IMR-90 (cell line): ENCODE data around the gene ANKUB1.

ENCODE experiments used
- BHLHE40 ChIP-seq: fragments of 150-350 bp; IDR thresholded peaks from 2 replicates; pipeline ENCODE4 v1.6.1; 2016; ENCODE audit warnings: mild to moderate bottlenecking, low read depth, low read length
- CEBPB ChIP-seq: IDR thresholded peaks from 2 replicates; pipeline ENCODE4 v1.6.1; 2012; ENCODE audit warnings: low read depth, low read length, improper control_type of control experiment
- CHD1 ChIP-seq: IDR thresholded peaks from 2 replicates; pipeline ENCODE4 v1.6.1; 2012; ENCODE audit warnings: low read depth, low read length, improper control_type of control experiment
- CTCF ChIP-seq: conservative IDR thresholded peaks from 2 replicates; pipeline ENCODE4 v1.5.1; 2012; ENCODE audit warnings: mild to moderate bottlenecking, low read depth, low read length, improper control_type of control experiment
- ELK1 ChIP-seq: fragments of 150-350 bp; IDR thresholded peaks from 2 replicates; pipeline ENCODE4 v1.6.1; 2016; ENCODE audit warnings: low read depth, mild to moderate bottlenecking, low read length, moderate library complexity, borderline replicate concordance
- FOS ChIP-seq: fragments of 150-350 bp; IDR thresholded peaks from 2 replicates; pipeline ENCODE4 v1.6.1; 2016; ENCODE audit warnings: low read depth, low read length
- MAZ ChIP-seq: IDR thresholded peaks from 2 replicates; pipeline ENCODE4 v1.6.1; 2012; ENCODE audit warnings: low read depth, mild to moderate bottlenecking, low read length, improper control_type of control experiment, moderate library complexity, borderline replicate concordance
- MXI1 ChIP-seq: IDR thresholded peaks from 2 replicates; pipeline ENCODE4 v1.6.1; 2012; ENCODE audit warnings: low read depth, mild to moderate bottlenecking, low read length, moderate library complexity, borderline replicate concordance
- NFE2L2 ChIP-seq: fragments of 150-350 bp; IDR thresholded peaks from 2 replicates; pipeline ENCODE4 v1.6.1; 2016; ENCODE audit warnings: low read depth, mild to moderate bottlenecking, low read length
- POLR2A ChIP-seq: IDR thresholded peaks from 2 replicates; pipeline ENCODE4 v1.6.1; 2012; ENCODE audit warnings: mild to moderate bottlenecking, low read depth, low read length
- RAD21 ChIP-seq: IDR thresholded peaks from 2 replicates; pipeline ENCODE4 v1.6.1; 2012; ENCODE audit warnings: low read length, improper control_type of control experiment
- RFX5 ChIP-seq: IDR thresholded peaks from 2 replicates; pipeline ENCODE4 v1.8.0; 2012; ENCODE audit warnings: low read depth, mild to moderate bottlenecking, low read length, moderate library complexity
- SMC3 ChIP-seq: fragments of 150-350 bp; IDR thresholded peaks from 2 replicates; pipeline ENCODE4 v1.6.1; 2016; ENCODE audit warnings: low read depth, mild to moderate bottlenecking, antibody characterized with exemption, low read length, moderate library complexity

- TF ChIP-seq CTCF (no peak), RAD21 (no peak), BHLHE40 (no peak), MAZ (no peak), CEBPB (no peak), POLR2A (no peak), SMC3 (no peak), FOS (no peak), CHD1 (no peak), ELK1 (no peak), NFE2L2 (no peak), RFX5 (no peak), MXI1 (no peak)
Measured at GRCh38 chr3:149815728-149816127, 23.4 kb upstream of the ANKUB1 start.
